Astrocyte (in vitro differentiated cells and primary cell): ENCODE results near the gene TBC1D22B. TPM values are rescaled to one million over a fixed set of nuclear protein-coding genes. Genes with fewer than 3 reads are reported as not detected.
A peak's percentile ranks its signal among the peaks of the same experiment; 100 is the strongest.

Source experiments
- DNase-seq: peaks from one replicate; pipeline ENCODE4 v3.0.0-alpha.2; 2010; ENCODE audit warnings: low read depth
- FAIRE-seq: peaks from 2 replicates; lab custom pipeline; 2011; peaks lifted over from hg19 to GRCh38; lab: Jason Lieb, UNC
- H2AFZ ChIP-seq: 2 replicates; pipeline ENCODE4 v1.6.0; 2012; ENCODE audit warnings: low read depth, low read length, inconsistent platforms
- H3K27ac ChIP-seq: 2 replicates; pipeline ENCODE4 v1.5.1; 2011; ENCODE audit warnings: low read depth, low read length, inconsistent platforms
- H3K27me3 ChIP-seq: 2 replicates; pipeline ENCODE4 v1.6.0; 2011; ENCODE audit warnings: low read length, inconsistent platforms; ENCODE audit not compliant: insufficient read depth
- H3K36me3 ChIP-seq: 2 replicates; pipeline ENCODE4 v1.5.1; 2011; ENCODE audit warnings: low read length, inconsistent platforms; ENCODE audit not compliant: insufficient read depth
- H3K4me1 ChIP-seq: 2 replicates; pipeline ENCODE4 v1.5.1; 2011; ENCODE audit warnings: low read length, inconsistent platforms; ENCODE audit not compliant: insufficient read depth
- H3K4me2 ChIP-seq: 2 replicates; pipeline ENCODE4 v1.6.0; 2012; ENCODE audit warnings: low read length, inconsistent platforms
- H3K4me3 ChIP-seq: 2 replicates; pipeline ENCODE4 v1.5.1; 2011; ENCODE audit warnings: low read depth, mild to moderate bottlenecking, low read length, inconsistent platforms; ENCODE audit not compliant: insufficient read depth
- H3K79me2 ChIP-seq: 2 replicates; pipeline ENCODE4 v1.6.0; 2012; ENCODE audit warnings: mild to moderate bottlenecking, low read length, inconsistent platforms; ENCODE audit not compliant: insufficient read depth
- H3K9ac ChIP-seq: 2 replicates; pipeline ENCODE4 v1.6.0; 2012; ENCODE audit warnings: mild to moderate bottlenecking, low read length, inconsistent platforms
- H3K9me3 ChIP-seq: 2 replicates; pipeline ENCODE4 v1.5.1; 2012; ENCODE audit warnings: low read depth, mild to moderate bottlenecking, low read length, inconsistent platforms; ENCODE audit not compliant: insufficient read depth
- H4K20me1 ChIP-seq: 2 replicates; pipeline ENCODE4 v1.6.0; 2012; ENCODE audit warnings: low read length, inconsistent platforms; ENCODE audit not compliant: insufficient read depth
- H3K27ac Mint-ChIP-seq: one replicate; pipeline ENCODE4 v1.8.0; 2021; ENCODE audit warnings: mild to moderate bottlenecking, mixed read lengths; ENCODE audit not compliant: unreplicated experiment
- H3K27me3 Mint-ChIP-seq: one replicate; pipeline ENCODE4 v1.8.0; 2021; ENCODE audit warnings: low read depth, mixed read lengths; ENCODE audit not compliant: unreplicated experiment
- H3K36me3 Mint-ChIP-seq: one replicate; pipeline ENCODE4 v1.8.0; 2021; ENCODE audit warnings: low read depth, mixed read lengths; ENCODE audit not compliant: unreplicated experiment
- H3K4me1 Mint-ChIP-seq: one replicate; pipeline ENCODE4 v1.8.0; 2021; ENCODE audit warnings: low read depth, mixed read lengths; ENCODE audit not compliant: unreplicated experiment
- H3K4me3 Mint-ChIP-seq: one replicate; pipeline ENCODE4 v1.8.0; 2021; ENCODE audit warnings: mild to moderate bottlenecking, moderate library complexity, mixed read lengths; ENCODE audit not compliant: unreplicated experiment
- H3K9me3 Mint-ChIP-seq: one replicate; pipeline ENCODE4 v1.8.0; 2021; ENCODE audit warnings: mild to moderate bottlenecking, mixed read lengths; ENCODE audit not compliant: unreplicated experiment
- CTCF ChIP-seq: IDR thresholded peaks from 2 replicates; pipeline ENCODE4 v1.5.1; 2011; ENCODE audit warnings: low read depth, mild to moderate bottlenecking, inconsistent platforms, low read length, moderate library complexity; ENCODE audit not compliant: insufficient read depth
- EZH2 ChIP-seq: IDR thresholded peaks from 2 replicates; pipeline ENCODE4 v1.6.1; 2012; ENCODE audit warnings: mild to moderate bottlenecking, low read length, inconsistent platforms; ENCODE audit not compliant: insufficient read depth
- total RNA-seq: library from RNA; stranded (reverse); gene quantifications from 2 replicates; pipeline ENCODE4 v1.2.1, GENCODE V29; 2021

TBC1D22B gene
- total RNA-seq, 1 donor from 2014 or later = 10.8 TPM

GRCh38 chr6:37253486-37254007 is 4.0 kb upstream of the TBC1D22B start:
- no peak overlapping the region for H3K4me2 ChIP-seq
- H3K36me3 Mint-ChIP-seq = no peaks in the 10 kb centered on the region
- FAIRE-seq = no peak

GRCh38 chr6:37254881-37255280 is 2.7 kb upstream of the TBC1D22B start:
- no peak for FAIRE-seq
- Histone ChIP-seq H3K4me1 (peaks cover 11% of the 10 kb centered on the region), H3K27ac (no peak overlapping the region), H3K79me2 (peaks cover 23% of the 10 kb centered on the region), H3K36me3 (no peaks in the 10 kb centered on the region), H3K9ac (no peak overlapping the region), H4K20me1 (no peaks in the 10 kb centered on the region), H3K27me3 (no peaks in the 10 kb centered on the region), H3K4me2 (no peak overlapping the region), H3K4me3 (no peak overlapping the region), H2AFZ (no peak overlapping the region), H3K9me3 (no peaks in the 10 kb centered on the region)
- Mint-ChIP-seq H3K27me3 (no peaks in the 10 kb centered on the region), H3K4me1 (peaks cover 16% of the 10 kb centered on the region), H3K27ac (no peak overlapping the region), H3K36me3 (no peaks in the 10 kb centered on the region), H3K9me3 (no peaks in the 10 kb centered on the region), H3K4me3 (no peak overlapping the region)
- DNase-seq = no peak
- TF ChIP-seq CTCF = no peak
- TF ChIP-seq EZH2 = no peak

More at GRCh38 chr6:37253486-37254007, 4.0 kb upstream of the TBC1D22B start:
- Mint-ChIP-seq H3K27me3 (no peaks in the 10 kb centered on the region), H3K27ac (no peak overlapping the region), H3K4me1 (peaks cover 10% of the 10 kb centered on the region), H3K9me3 (no peaks in the 10 kb centered on the region), H3K4me3 (no peak overlapping the region)
- DNase-seq = no peak
- TF ChIP-seq EZH2 (no peak), CTCF (no peak)
- H3K79me2 ChIP-seq = peaks cover 10% of the 10 kb centered on the region
- H3K27me3 ChIP-seq = no peaks in the 10 kb centered on the region
- peaks cover 9% of the 10 kb centered on the region for H3K4me1 ChIP-seq
- H2AFZ ChIP-seq = no peak overlapping the region
- H4K20me1 ChIP-seq = no peaks in the 10 kb centered on the region
- H3K27ac ChIP-seq = no peak overlapping the region
- no peaks in the 10 kb centered on the region for H3K36me3 ChIP-seq
- H3K4me3 ChIP-seq = no peak overlapping the region
- H3K9me3 ChIP-seq = no peaks in the 10 kb centered on the region
- H3K9ac ChIP-seq = no peak overlapping the region

- DNase-seq (no peak), FAIRE-seq (no peak)
- H3K9ac ChIP-seq = no peak overlapping the region
Measured at GRCh38 chr6:37256692-37257319, 766 bp upstream of the TBC1D22B start.

More at GRCh38 chr6:37256692-37257319, 766 bp upstream of the TBC1D22B start:
- H3K36me3 Mint-ChIP-seq = no peaks in the 10 kb centered on the region
- Histone ChIP-seq H3K36me3 (no peaks in the 10 kb centered on the region), H2AFZ (peak overlapping the region; percentile 91), H3K4me2 (peak overlapping the region; percentile 84), H3K27me3 (no peaks in the 10 kb centered on the region), H3K9me3 (no peaks in the 10 kb centered on the region), H3K4me3 (peak overlapping the region; percentile 98), H3K4me1 (peaks cover 11% of the 10 kb centered on the region), H4K20me1 (no peaks in the 10 kb centered on the region), H3K27ac (no peak overlapping the region), H3K79me2 (peaks cover 42% of the 10 kb centered on the region)
- H3K4me1 Mint-ChIP-seq = peaks cover 11% of the 10 kb centered on the region
- H3K4me3 Mint-ChIP-seq = peak overlapping the region; percentile 87
- no peaks in the 10 kb centered on the region for H3K9me3 Mint-ChIP-seq
- peak overlapping the region; percentile 41 for H3K27ac Mint-ChIP-seq
- TF ChIP-seq CTCF = no peak
- TF ChIP-seq EZH2 = no peak
- no peaks in the 10 kb centered on the region for H3K27me3 Mint-ChIP-seq
